GM19455 (cell line): ENCODE results near the gene CFTR.
"Not testable (repeated sequence)": the region's sequence is repeated elsewhere in the genome, so short reads cannot be mapped to it uniquely, and the experiment has no call there.

Experiments used
- ATAC-seq: cut with Tn5 transposase; IDR thresholded peaks from one replicate; pipeline ENCODE4 v1.9.1; 2021; ENCODE audit not compliant: unreplicated experiment

The CFTR gene

DNA sequence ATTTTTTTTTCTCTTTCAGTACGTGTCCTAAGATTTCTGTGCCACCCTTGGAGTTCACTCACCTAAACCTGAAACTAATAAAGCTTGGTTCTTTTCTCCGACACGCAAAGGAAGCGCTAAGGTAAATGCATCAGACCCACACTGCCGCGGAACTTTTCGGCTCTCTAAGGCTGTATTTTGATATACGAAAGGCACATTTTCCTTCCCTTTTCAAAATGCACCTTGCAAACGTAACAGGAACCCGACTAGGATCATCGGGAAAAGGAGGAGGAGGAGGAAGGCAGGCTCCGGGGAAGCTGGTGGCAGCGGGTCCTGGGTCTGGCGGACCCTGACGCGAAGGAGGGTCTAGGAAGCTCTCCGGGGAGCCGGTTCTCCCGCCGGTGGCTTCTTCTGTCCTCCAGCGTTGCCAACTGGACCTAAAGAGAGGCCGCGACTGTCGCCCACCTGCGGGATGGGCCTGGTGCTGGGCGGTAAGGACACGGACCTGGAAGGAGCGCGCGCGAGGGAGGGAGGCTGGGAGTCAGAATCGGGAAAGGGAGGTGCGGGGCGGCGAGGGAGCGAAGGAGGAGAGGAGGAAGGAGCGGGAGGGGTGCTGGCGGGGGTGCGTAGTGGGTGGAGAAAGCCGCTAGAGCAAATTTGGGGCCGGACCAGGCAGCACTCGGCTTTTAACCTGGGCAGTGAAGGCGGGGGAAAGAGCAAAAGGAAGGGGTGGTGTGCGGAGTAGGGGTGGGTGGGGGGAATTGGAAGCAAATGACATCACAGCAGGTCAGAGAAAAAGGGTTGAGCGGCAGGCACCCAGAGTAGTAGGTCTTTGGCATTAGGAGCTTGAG lies at the start of gene CFTR:
Gene CFTR (plus strand): TSS at position 801 of the 830 bp plus-strand sequence. CDS start 70 bp downstream, outside the sequence.
- no peak for ATAC-seq

GRCh38 chr7:117435475-117436043 lies 44.3 kb upstream of the CFTR start:
- ATAC-seq, result peak; percentile 78

GRCh38 chr7:117444646-117445045 lies 35.2 kb upstream of the CFTR start:
- ATAC-seq, result no peak

- no peak for ATAC-seq
Observed at GRCh38 chr7:117445206-117445605, 34.6 kb upstream of the CFTR start.

DNA sequence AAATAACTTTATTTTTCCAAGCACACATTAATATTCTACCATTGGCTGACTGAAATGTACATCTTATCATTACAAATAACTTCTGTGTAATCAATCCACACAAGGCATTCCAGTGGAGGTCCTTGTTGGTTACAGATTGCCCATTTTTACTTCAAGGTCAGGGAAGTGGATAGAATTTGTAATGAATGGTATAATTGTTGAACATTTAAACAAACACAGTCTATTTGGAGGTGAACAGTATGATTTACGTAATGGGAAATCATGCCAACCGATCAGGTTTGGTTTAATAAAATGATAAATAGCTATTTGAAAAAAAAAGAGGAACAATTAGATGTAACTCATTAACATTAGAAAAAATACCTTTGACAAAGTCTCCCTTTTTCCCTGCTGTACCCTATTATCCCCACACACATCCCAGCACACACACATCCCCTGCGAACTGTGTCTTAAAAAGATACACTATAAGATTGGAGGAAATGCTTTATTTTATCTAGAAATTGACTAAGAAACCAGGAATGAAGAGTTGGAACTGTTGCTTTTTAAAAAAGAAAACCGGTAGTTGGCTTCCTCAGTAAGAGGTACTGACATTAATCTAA lies 33.5 kb upstream of the CFTR start:
- ATAC-seq, result no peak

- no peak for ATAC-seq
Observed at GRCh38 chr7:117448655-117449054, 31.2 kb upstream of the CFTR start.

GRCh38 chr7:117458977-117459583 lies 20.7 kb upstream of the CFTR start:
- ATAC-seq, result no peak

- no peak for ATAC-seq
Observed at GRCh38 chr7:117459735-117460134, 20.1 kb upstream of the CFTR start.

- not testable (repeated sequence) for ATAC-seq
Observed at GRCh38 chr7:117460815-117461214, 19.0 kb upstream of the CFTR start.

GRCh38 chr7:117468174-117468573 lies 11.7 kb upstream of the CFTR start:
- no peak for ATAC-seq

DNA sequence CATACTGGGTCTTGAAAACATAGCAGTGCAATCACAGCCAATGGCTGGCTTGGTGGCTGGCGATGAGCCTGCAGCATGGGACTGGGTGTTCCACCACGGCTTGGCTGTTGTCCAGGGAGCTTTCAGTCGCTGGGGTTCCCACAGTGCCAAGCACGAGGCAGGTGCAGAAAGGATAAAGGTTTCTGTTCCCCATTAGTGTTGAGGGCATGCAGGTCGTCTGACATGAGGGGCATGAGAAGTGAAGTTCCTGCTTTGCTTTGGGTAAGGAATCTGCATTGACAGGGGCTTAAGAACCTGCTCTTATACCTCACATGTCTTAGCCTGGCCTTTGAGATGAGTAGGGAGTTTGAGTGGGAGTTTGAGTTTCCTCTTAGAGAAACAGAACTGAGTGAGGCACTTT lies 9.0 kb upstream of the CFTR start:
- no peak for ATAC-seq

- ATAC-seq, result no peak
Observed at GRCh38 chr7:117472335-117472734, 7.5 kb upstream of the CFTR start.

DNA sequence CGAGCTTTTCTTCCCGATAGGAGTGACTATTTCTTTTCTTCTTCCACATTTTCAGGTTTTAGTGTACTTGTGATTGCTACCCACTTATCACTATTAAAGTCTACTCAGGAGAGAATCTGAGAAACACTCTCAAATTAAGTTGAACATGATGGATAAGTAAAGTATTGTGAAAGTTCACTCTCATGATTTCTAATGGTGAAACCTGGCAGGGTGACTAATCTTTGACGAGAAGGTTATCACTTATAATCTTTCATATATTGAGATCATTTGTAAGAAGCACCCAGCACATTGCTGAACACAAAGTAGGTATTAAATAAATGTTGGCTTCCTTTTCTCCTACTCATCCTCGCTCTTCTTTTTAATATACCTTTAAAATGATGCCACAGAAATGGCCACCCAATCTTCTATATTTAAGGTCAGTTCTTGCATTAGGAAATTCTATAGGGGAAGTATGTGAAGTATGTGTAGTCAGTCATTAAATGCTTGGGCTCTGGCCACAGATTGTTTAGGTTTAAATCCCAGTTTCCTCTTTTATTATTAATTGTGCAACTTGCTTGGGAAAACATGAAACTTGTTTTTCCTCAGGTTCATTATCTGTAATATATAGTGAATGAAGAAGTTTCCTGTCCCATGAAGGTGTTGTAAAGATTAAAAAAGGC lies 3.1 kb upstream of the CFTR start:
- no peak for ATAC-seq

DNA sequence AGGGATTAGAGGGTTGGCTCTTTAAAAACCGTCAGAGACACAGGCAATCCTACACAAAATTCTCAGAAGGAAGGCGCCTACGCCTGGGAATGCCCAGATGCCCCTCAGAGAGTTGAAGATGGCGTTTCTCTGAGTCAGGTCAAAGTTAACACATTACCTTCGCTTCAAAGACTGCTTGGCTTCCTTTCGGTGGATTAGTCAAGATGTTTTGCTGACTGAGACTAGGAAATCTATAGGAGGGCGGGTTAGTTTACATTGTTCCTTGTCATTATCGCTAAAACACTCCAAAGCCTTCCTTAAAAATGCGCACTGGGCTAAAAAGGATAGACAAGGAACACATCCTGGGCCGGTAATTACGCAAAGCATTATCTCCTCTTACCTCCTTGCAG lies 995 bp upstream of the CFTR start:
- ATAC-seq, result no peak

- no peak for ATAC-seq
Observed at GRCh38 chr7:117480055-117480362, 184 bp downstream of the CFTR start.

GRCh38 chr7:117480978-117481377 lies 1.2 kb downstream of the CFTR start:
- ATAC-seq, result no peak

DNA sequence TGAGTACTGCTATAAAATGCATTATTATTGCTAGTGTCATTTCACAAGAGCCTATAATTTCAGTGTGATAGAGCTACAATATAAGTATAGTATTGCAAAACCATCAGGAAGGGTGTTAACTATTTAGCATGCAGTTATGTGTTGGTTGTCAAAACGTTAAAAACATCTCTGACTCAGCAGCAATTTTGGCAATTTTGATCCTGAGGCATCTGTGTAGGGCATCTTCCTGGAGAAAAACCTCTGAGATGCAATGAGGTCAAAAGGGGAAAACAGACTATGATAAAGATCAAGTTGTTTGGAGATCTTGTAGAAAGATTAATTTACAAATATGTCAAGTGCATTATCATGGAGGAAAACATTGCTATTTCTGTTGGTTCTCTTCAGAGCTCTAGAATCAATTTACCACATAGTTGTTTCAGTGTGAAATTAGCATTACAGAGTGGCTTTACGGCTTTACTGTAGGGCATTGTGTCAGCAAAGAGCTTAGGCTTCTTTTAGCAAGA lies 5.3 kb downstream of the CFTR start:
- ATAC-seq, result no peak

- ATAC-seq, result no peak
Observed at GRCh38 chr7:117489016-117489415, 9.2 kb downstream of the CFTR start.

DNA sequence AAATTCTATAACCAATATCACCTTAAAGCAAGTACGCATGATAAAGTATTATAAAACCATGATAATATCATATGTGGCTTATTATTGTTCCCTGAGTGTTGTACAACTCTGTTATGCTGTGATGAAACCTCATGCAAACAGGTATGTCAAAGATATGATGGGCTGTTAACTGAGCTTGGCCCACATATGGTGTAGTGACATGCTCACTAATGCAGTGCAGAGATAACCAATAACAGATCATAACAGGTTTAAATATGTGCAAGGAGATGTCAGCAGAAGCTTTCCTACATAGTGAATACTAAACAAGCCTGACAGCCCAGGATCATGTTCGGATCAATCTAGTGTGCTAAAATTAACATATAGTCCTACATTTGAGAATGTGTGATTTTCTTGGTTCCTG lies 9.6 kb downstream of the CFTR start:
- no peak for ATAC-seq

- no peak for ATAC-seq
Observed at GRCh38 chr7:117489911-117490310, 10.1 kb downstream of the CFTR start.

DNA sequence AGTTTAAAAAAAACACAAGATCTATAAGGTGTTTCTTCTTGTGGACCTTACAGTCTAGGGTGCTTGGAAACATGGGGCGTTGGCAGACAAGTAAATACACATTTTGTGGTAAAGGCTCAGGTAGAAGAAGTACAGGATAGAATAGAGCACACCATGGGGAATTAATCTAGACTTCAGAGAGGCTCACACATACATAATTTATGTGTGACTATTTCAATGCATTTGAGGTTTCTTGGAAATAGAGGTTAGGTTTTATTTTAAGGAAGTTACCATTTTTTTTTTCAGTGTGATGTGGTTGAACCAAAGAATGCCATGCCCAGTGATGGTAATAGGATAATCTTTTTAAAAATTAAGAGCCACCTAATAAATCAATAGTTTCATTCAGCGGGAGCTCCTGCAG lies 12.8 kb downstream of the CFTR start:
- ATAC-seq, result no peak
